ENCODE results near the gene SEC16A.

Gene SEC16A

GRCh38 chr9:136447173-136447778, 35.6 kb downstream of the SEC16A start:
- H3K27ac ChIP-seq = no peak overlapping the region
- no peak overlapping the region for H3K4me3 ChIP-seq

GRCh38 chr9:136445799-136446198, 37.0 kb downstream of the SEC16A start:
- H3K36me3 ChIP-seq (ENCODE audit: insufficient read depth, low read length) = peaks cover 60% of the 10 kb centered on the region
- no peak overlapping the region for H3K27ac ChIP-seq
- no peak overlapping the region for H3K9ac ChIP-seq (ENCODE audit: insufficient read length)
- TF ChIP-seq POLR2AphosphoS5 (IDR thresholded peaks at IDR 0.05; ENCODE audit: borderline replicate concordance, low read depth, low read length) (no peak), EZH2 (IDR thresholded peaks at IDR 0.05) (no peak), FOXP2 (optimal IDR thresholded peaks at IDR 0.05; ENCODE audit: control extremely low read depth, extremely low read length, insufficient read depth) (no peak)
- DNase-seq (ENCODE audit: low read depth, low spot score) = no peak
- no peaks in the 10 kb centered on the region for H3K9me3 ChIP-seq (ENCODE audit: low read depth, low read length)
- H3K4me3 ChIP-seq = no peak overlapping the region

More at GRCh38 chr9:136447173-136447778, 35.6 kb downstream of the SEC16A start:
- Histone ChIP-seq H3K36me3 (ENCODE audit: insufficient read depth, low read length) (peaks cover 71% of the 10 kb centered on the region), H3K9ac (ENCODE audit: insufficient read length) (no peak overlapping the region), H3K9me3 (ENCODE audit: low read depth, low read length) (no peaks in the 10 kb centered on the region)
- no peak for DNase-seq (ENCODE audit: low read depth, low spot score)
- no peak for TF ChIP-seq POLR2AphosphoS5 (IDR thresholded peaks at IDR 0.05; ENCODE audit: borderline replicate concordance, low read depth, low read length)
- TF ChIP-seq EZH2 (IDR thresholded peaks at IDR 0.05) = no peak
- TF ChIP-seq FOXP2 (optimal IDR thresholded peaks at IDR 0.05; ENCODE audit: control extremely low read depth, extremely low read length, insufficient read depth) = no peak

- Histone ChIP-seq H3K27ac (no peak overlapping the region), H3K4me3 (no peak overlapping the region), H3K9me3 (ENCODE audit: low read depth, low read length) (no peaks in the 10 kb centered on the region), H3K9ac (ENCODE audit: insufficient read length) (no peak overlapping the region), H3K36me3 (ENCODE audit: insufficient read depth, low read length) (peaks cover 45% of the 10 kb centered on the region; the same call in 1 of the 2 replicates)
- DNase-seq (ENCODE audit: low read depth, low spot score) = no peak
- TF ChIP-seq EZH2 (IDR thresholded peaks at IDR 0.05) (no peak), POLR2AphosphoS5 (IDR thresholded peaks at IDR 0.05; ENCODE audit: borderline replicate concordance, low read depth, low read length) (no peak), FOXP2 (optimal IDR thresholded peaks at IDR 0.05; ENCODE audit: control extremely low read depth, extremely low read length, insufficient read depth) (no peak)
These were observed 38.7 kb downstream of the SEC16A start for GRCh38 chr9:136444102-136444501.

GRCh38 chr9:136443687-136444086, 39.2 kb downstream of the SEC16A start:
- TF ChIP-seq FOXP2 (optimal IDR thresholded peaks at IDR 0.05; ENCODE audit: control extremely low read depth, extremely low read length, insufficient read depth) (no peak), POLR2AphosphoS5 (IDR thresholded peaks at IDR 0.05; ENCODE audit: borderline replicate concordance, low read depth, low read length) (no peak), EZH2 (IDR thresholded peaks at IDR 0.05) (no peak)
- no peak overlapping the region for H3K27ac ChIP-seq

GRCh38 chr9:136443087-136443486, 39.8 kb downstream of the SEC16A start:
- DNase-seq (ENCODE audit: low read depth, low spot score) = no peak
- Histone ChIP-seq H3K27ac (no peak overlapping the region), H3K36me3 (ENCODE audit: insufficient read depth, low read length) (peaks cover 38% of the 10 kb centered on the region; the same call in 1 of the 2 replicates), H3K9ac (ENCODE audit: insufficient read length) (no peak overlapping the region), H3K4me3 (no peak overlapping the region), H3K9me3 (ENCODE audit: low read depth, low read length) (no peaks in the 10 kb centered on the region)
- TF ChIP-seq FOXP2 (optimal IDR thresholded peaks at IDR 0.05; ENCODE audit: control extremely low read depth, extremely low read length, insufficient read depth) = no peak
- no peak for TF ChIP-seq POLR2AphosphoS5 (IDR thresholded peaks at IDR 0.05; ENCODE audit: borderline replicate concordance, low read depth, low read length)
- no peak for TF ChIP-seq EZH2 (IDR thresholded peaks at IDR 0.05)

More at GRCh38 chr9:136443687-136444086, 39.2 kb downstream of the SEC16A start:
- no peak overlapping the region for H3K4me3 ChIP-seq
- H3K36me3 ChIP-seq (ENCODE audit: insufficient read depth, low read length) = peaks cover 41% of the 10 kb centered on the region; the same call in 1 of the 2 replicates
- H3K9ac ChIP-seq (ENCODE audit: insufficient read length) = no peak overlapping the region
- no peaks in the 10 kb centered on the region for H3K9me3 ChIP-seq (ENCODE audit: low read depth, low read length)
- no peak for DNase-seq (ENCODE audit: low read depth, low spot score)

GRCh38 chr9:136442265-136442664, 40.6 kb downstream of the SEC16A start:
- H3K9ac ChIP-seq (ENCODE audit: insufficient read length) = no peak overlapping the region
- TF ChIP-seq EZH2 (IDR thresholded peaks at IDR 0.05) (no peak), FOXP2 (optimal IDR thresholded peaks at IDR 0.05; ENCODE audit: control extremely low read depth, extremely low read length, insufficient read depth) (no peak), POLR2AphosphoS5 (IDR thresholded peaks at IDR 0.05; ENCODE audit: borderline replicate concordance, low read depth, low read length) (no peak)
- H3K36me3 ChIP-seq (ENCODE audit: insufficient read depth, low read length) = peaks cover 29% of the 10 kb centered on the region; the same call in 1 of the 2 replicates
- H3K27ac ChIP-seq = no peak overlapping the region
- no peaks in the 10 kb centered on the region for H3K9me3 ChIP-seq (ENCODE audit: low read depth, low read length)
- no peak for DNase-seq (ENCODE audit: low read depth, low spot score)
- H3K4me3 ChIP-seq = no peak overlapping the region

DNA sequence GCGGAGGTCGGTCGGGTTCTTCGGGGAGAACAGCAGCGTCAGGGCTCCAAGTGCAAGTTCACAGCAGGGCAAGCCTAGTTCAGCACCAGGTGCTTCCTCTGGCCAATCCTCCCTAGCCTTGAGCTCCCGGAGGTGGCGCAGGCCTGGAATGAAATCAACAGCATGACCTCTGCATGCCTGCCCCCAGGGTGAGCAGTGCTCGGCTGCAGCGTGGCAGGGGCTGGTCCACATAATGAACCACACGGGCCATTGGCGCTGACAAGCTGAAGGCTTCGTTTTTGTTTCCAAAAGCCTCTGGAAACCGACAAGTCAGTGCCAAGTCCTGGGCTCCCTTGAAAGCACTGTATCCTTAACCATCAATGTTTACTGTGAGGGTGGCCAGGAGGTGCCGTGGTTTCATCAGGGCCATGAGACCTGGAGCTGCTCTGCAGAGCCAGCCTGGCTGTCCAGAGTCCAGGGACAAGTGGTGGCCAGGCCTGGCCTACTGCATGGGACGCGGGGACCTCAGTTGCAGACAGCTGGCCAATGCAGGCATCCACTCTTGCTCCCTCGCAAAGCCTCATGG, 41.1 kb downstream of the SEC16A start:
- DNase-seq (ENCODE audit: low read depth, low spot score) = no peak
- Histone ChIP-seq H3K9ac (ENCODE audit: insufficient read length) (no peak overlapping the region), H3K4me3 (no peak overlapping the region), H3K27ac (no peak overlapping the region), H3K36me3 (ENCODE audit: insufficient read depth, low read length) (peaks cover 24% of the 10 kb centered on the region; the same call in 1 of the 2 replicates), H3K9me3 (ENCODE audit: low read depth, low read length) (no peaks in the 10 kb centered on the region)
- TF ChIP-seq POLR2AphosphoS5 (IDR thresholded peaks at IDR 0.05; ENCODE audit: borderline replicate concordance, low read depth, low read length) = no peak
- no peak for TF ChIP-seq EZH2 (IDR thresholded peaks at IDR 0.05)
- TF ChIP-seq FOXP2 (optimal IDR thresholded peaks at IDR 0.05; ENCODE audit: control extremely low read depth, extremely low read length, insufficient read depth) = no peak

- H3K9me3 ChIP-seq (ENCODE audit: low read depth, low read length) = no peaks in the 10 kb centered on the region
- H3K27ac ChIP-seq = no peak overlapping the region
- TF ChIP-seq POLR2AphosphoS5 (IDR thresholded peaks at IDR 0.05; ENCODE audit: borderline replicate concordance, low read depth, low read length) (no peak), EZH2 (IDR thresholded peaks at IDR 0.05) (no peak), FOXP2 (optimal IDR thresholded peaks at IDR 0.05; ENCODE audit: control extremely low read depth, extremely low read length, insufficient read depth) (no peak)
- no peak overlapping the region for H3K4me3 ChIP-seq
- no peak for DNase-seq (ENCODE audit: low read depth, low spot score)
- H3K36me3 ChIP-seq (ENCODE audit: insufficient read depth, low read length) = peaks cover 20% of the 10 kb centered on the region; the same call in 1 of the 2 replicates
- no peak overlapping the region for H3K9ac ChIP-seq (ENCODE audit: insufficient read length)
These were observed 41.6 kb downstream of the SEC16A start for GRCh38 chr9:136441191-136441680.

Data from SK-N-MC (cell line).